Neural cell (in vitro differentiated cells): ENCODE data around the gene SIRPG. TPM values are rescaled to one million over a fixed set of nuclear protein-coding genes. Genes with fewer than 3 reads are reported as not detected.

Experiments used
- H2AFZ ChIP-seq: fragments of 200-600, 300-800 bp; sonication (generic), shearing (Covaris generic); 2 replicates; pipeline ENCODE4 v1.6.0; 2014; ENCODE audit warnings: low read depth, mild to moderate bottlenecking, antibody characterized with exemption, low read length, moderate library complexity
- H3F3A ChIP-seq: fragments of 200-600 bp; shearing (Covaris generic); 2 replicates; pipeline ENCODE4 v1.6.1; 2016; ENCODE audit warnings: mild to moderate bottlenecking, moderate library complexity, mixed read lengths, antibody characterized with exemption, low read length; ENCODE audit not compliant: insufficient read depth, poor library complexity, severe bottlenecking
- H3K27ac ChIP-seq: fragments of 200-600, 300-800 bp; sonication (generic), shearing (Covaris generic); 2 replicates; pipeline ENCODE4 v1.5.1; 2014; ENCODE audit warnings: mild to moderate bottlenecking, low read length, moderate library complexity
- H3K27me3 ChIP-seq: fragments of 300-800, 200-600 bp; sonication (generic), shearing (Covaris generic); 2 replicates; pipeline ENCODE4 v1.6.0; 2014; ENCODE audit warnings: mild to moderate bottlenecking, low read depth, low read length, moderate library complexity; ENCODE audit not compliant: insufficient read depth
- H3K36me3 ChIP-seq: fragments of 300-800, 200-600 bp; sonication (generic), shearing (Covaris generic); 2 replicates; pipeline ENCODE4 v1.5.1; 2014; ENCODE audit warnings: mild to moderate bottlenecking, antibody characterized with exemption, low read length, moderate library complexity; ENCODE audit not compliant: insufficient read depth
- H3K4me2 ChIP-seq: fragments of 300-800, 200-600 bp; sonication (generic), shearing (Covaris generic); 2 replicates; pipeline ENCODE4 v1.6.0; 2014; ENCODE audit warnings: mild to moderate bottlenecking, low read length
- H3K4me3 ChIP-seq: fragments of 300-800, 200-600 bp; sonication (generic), shearing (Covaris generic); 2 replicates; pipeline ENCODE4 v1.5.1; 2014; ENCODE audit warnings: mild to moderate bottlenecking, low read length, moderate library complexity
- H3K79me2 ChIP-seq: fragments of 200-600 bp; shearing (Covaris generic); replicated peaks from 2 replicates; pipeline ENCODE4 v1.6.0; 2014; ENCODE audit warnings: mild to moderate bottlenecking, low read length, moderate library complexity; ENCODE audit not compliant: insufficient read depth
- H3K9ac ChIP-seq: fragments of 300-800, 200-600 bp; sonication (generic), shearing (Covaris generic); 2 replicates; pipeline ENCODE4 v1.6.1; 2016; ENCODE audit warnings: mild to moderate bottlenecking, low read length, mixed read lengths
- H3K9me2 ChIP-seq: fragments of 200-600 bp; shearing (Covaris generic); 2 replicates; pipeline ENCODE4 v1.6.1; 2016; ENCODE audit warnings: mild to moderate bottlenecking, low read length, mixed read lengths; ENCODE audit not compliant: insufficient read depth
- H3K9me3 ChIP-seq: fragments of 200-600, 300-800 bp; sonication (generic), shearing (Covaris generic); 2 replicates; pipeline ENCODE4 v1.6.1; 2016; ENCODE audit warnings: mild to moderate bottlenecking, mixed run types, low read length, moderate library complexity, mixed read lengths
- H4K20me1 ChIP-seq: fragments of 200-600 bp; shearing (Covaris generic); 2 replicates; pipeline ENCODE4 v1.6.1; 2016; ENCODE audit warnings: mild to moderate bottlenecking, mixed run types; ENCODE audit not compliant: insufficient read depth
- CTCF ChIP-seq: fragments of 450-650 bp; IDR thresholded peaks from 2 replicates; pipeline ENCODE4 v1.5.1; 2014; ENCODE audit warnings: antibody characterized with exemption, mild to moderate bottlenecking, moderate library complexity; ENCODE audit not compliant: poor library complexity, severe bottlenecking
- EP300 ChIP-seq: fragments of 450-650 bp; conservative IDR thresholded peaks from 2 replicates; pipeline ENCODE4 v1.6.1; 2014; ENCODE audit warnings: antibody characterized with exemption, mild to moderate bottlenecking, moderate library complexity; ENCODE audit not compliant: poor library complexity, severe bottlenecking
- EZH2 ChIP-seq: fragments of 200-600, 300-800 bp; shearing (Covaris generic), sonication (generic); IDR thresholded peaks from 2 replicates; pipeline ENCODE4 v1.6.1; 2014; ENCODE audit warnings: antibody characterized with exemption, low read length, borderline replicate concordance, mild to moderate bottlenecking; ENCODE audit not compliant: insufficient read depth, poor library complexity, severe bottlenecking
- MXI1 ChIP-seq: fragments of 450-650 bp; conservative IDR thresholded peaks from 2 replicates; pipeline ENCODE4 v1.6.1; 2014; ENCODE audit warnings: antibody characterized with exemption, mild to moderate bottlenecking; ENCODE audit not compliant: poor library complexity, severe bottlenecking
- POLR2AphosphoS5 ChIP-seq: IDR thresholded peaks from 2 replicates; pipeline ENCODE4 v1.6.1; 2012
- RAD21 ChIP-seq: fragments of 450-650 bp; conservative IDR thresholded peaks from 2 replicates; pipeline ENCODE4 v1.6.1; 2014; ENCODE audit warnings: antibody characterized with exemption, mild to moderate bottlenecking, moderate library complexity
- SMC3 ChIP-seq: fragments of 450-650 bp; conservative IDR thresholded peaks from 2 replicates; pipeline ENCODE4 v1.6.1; 2014; ENCODE audit warnings: antibody characterized with exemption, mild to moderate bottlenecking, moderate library complexity; ENCODE audit not compliant: poor library complexity
- TAF1 ChIP-seq: IDR thresholded peaks from 2 replicates; pipeline ENCODE4 v1.6.1; 2012; ENCODE audit warnings: low read depth
- polyA plus RNA-seq: library from polyadenylated mRNA; depleted of rRNA; stranded (reverse); fragments of >200 nt; gene quantifications from 2 replicates; pipeline ENCODE4 v1.2.3, GENCODE V29; 2014
- TF ChIP-seq, protein P1 (sequence below): IDR thresholded peaks from 2 replicates; pipeline ENCODE4 v1.6.1; 2012; ENCODE audit warnings: borderline replicate concordance

SIRPG gene
- polyA plus RNA-seq, 1 donor from 2014 or later = not detected

DNA sequence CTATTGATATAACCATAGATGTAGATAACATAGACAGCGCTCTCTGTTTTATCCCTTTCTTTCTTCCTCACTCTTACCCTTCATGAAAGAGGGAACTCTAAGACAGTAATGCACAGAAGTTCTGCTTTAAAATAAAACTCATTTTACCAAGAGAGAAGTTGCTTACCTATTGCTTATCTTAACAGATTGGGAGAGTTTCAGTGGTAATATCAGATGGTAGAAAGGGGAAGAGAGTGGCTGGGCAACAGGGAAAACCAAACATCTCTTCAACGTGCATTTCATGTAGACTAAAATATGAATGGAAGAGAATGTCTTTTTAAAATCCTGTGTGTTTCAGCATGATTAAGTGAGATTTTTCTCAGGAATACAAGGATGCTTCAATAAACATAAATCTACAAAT is 45.3 kb upstream of the SIRPG start:
- H4K20me1 ChIP-seq = no peaks in the 10 kb centered on the region
- H2AFZ ChIP-seq = no peak overlapping the region
- TF ChIP-seq EZH2 (no peak), RAD21 (no peak), POLR2AphosphoS5 (no peak), SMC3 (no peak), EP300 (no peak), MXI1 (no peak), CTCF (no peak), TAF1 (no peak)
- TF ChIP-seq, protein P1, sequence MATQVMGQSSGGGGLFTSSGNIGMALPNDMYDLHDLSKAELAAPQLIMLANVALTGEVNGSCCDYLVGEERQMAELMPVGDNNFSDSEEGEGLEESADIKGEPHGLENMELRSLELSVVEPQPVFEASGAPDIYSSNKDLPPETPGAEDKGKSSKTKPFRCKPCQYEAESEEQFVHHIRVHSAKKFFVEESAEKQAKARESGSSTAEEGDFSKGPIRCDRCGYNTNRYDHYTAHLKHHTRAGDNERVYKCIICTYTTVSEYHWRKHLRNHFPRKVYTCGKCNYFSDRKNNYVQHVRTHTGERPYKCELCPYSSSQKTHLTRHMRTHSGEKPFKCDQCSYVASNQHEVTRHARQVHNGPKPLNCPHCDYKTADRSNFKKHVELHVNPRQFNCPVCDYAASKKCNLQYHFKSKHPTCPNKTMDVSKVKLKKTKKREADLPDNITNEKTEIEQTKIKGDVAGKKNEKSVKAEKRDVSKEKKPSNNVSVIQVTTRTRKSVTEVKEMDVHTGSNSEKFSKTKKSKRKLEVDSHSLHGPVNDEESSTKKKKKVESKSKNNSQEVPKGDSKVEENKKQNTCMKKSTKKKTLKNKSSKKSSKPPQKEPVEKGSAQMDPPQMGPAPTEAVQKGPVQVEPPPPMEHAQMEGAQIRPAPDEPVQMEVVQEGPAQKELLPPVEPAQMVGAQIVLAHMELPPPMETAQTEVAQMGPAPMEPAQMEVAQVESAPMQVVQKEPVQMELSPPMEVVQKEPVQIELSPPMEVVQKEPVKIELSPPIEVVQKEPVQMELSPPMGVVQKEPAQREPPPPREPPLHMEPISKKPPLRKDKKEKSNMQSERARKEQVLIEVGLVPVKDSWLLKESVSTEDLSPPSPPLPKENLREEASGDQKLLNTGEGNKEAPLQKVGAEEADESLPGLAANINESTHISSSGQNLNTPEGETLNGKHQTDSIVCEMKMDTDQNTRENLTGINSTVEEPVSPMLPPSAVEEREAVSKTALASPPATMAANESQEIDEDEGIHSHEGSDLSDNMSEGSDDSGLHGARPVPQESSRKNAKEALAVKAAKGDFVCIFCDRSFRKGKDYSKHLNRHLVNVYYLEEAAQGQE = no peak
- H3K79me2 ChIP-seq = no peaks in the 10 kb centered on the region
- no peaks in the 10 kb centered on the region for H3F3A ChIP-seq
- no peaks in the 10 kb centered on the region for H3K27me3 ChIP-seq
- H3K27ac ChIP-seq = no peak overlapping the region
- H3K4me2 ChIP-seq = no peak overlapping the region
- no peak overlapping the region for H3K9ac ChIP-seq
- H3K36me3 ChIP-seq = no peaks in the 10 kb centered on the region
- no peaks in the 10 kb centered on the region for H3K9me2 ChIP-seq
- H3K4me3 ChIP-seq = no peak overlapping the region
- peaks cover 2% of the 10 kb centered on the region for H3K9me3 ChIP-seq

- H3K27me3 ChIP-seq = no peaks in the 10 kb centered on the region
- H3K4me2 ChIP-seq = no peak overlapping the region
- H3K4me3 ChIP-seq = no peak overlapping the region
- TF ChIP-seq, protein P1 = no peak
- TF ChIP-seq EZH2 (no peak), POLR2AphosphoS5 (no peak), RAD21 (no peak), SMC3 (no peak), EP300 (no peak), TAF1 (no peak), MXI1 (no peak), CTCF (no peak)
- H4K20me1 ChIP-seq = no peaks in the 10 kb centered on the region
- H3K9me3 ChIP-seq = peaks cover 2% of the 10 kb centered on the region
- H3K9ac ChIP-seq = no peak overlapping the region
- H3F3A ChIP-seq = no peaks in the 10 kb centered on the region
- no peaks in the 10 kb centered on the region for H3K36me3 ChIP-seq
- no peaks in the 10 kb centered on the region for H3K79me2 ChIP-seq
- H3K9me2 ChIP-seq = no peaks in the 10 kb centered on the region
- no peak overlapping the region for H2AFZ ChIP-seq
- no peak overlapping the region for H3K27ac ChIP-seq
Measured at GRCh38 chr20:1702328-1702727, 44.7 kb upstream of the SIRPG start.
